Pancreas (tissue), 10 donors: Measurements from ENCODE around the gene KCNE3. TPM values are rescaled to one million over a fixed set of nuclear protein-coding genes. Genes with fewer than 3 reads are reported as not detected.

Experiments used
- ATAC-seq, 4 donors: fragments of 200-7000 bp; cut with Tn5 transposase; one replicate each; pipeline versions ENCODE4 v1.8.0 to v1.9.1; 2020; ENCODE audit warnings: mild to moderate bottlenecking in 4 of 4, moderate library complexity in 4 of 4
- DNase-seq, 6 donors: peaks; one replicate each; pipeline ENCODE4 v3.0.0-alpha.2; 2020
- FAIRE-seq: peaks from 2 replicates; lab custom pipeline; 2012; peaks lifted over from hg19 to GRCh38; lab: Jason Lieb, UNC
- H3K27ac ChIP-seq, 4 donors: fragments of 200-600 bp; sonication (generic); 1 replicate in 3 of 4; 2 replicates in 1 of 4; pipeline versions ENCODE4 v1.5.0 to v1.8.0; 2020
- H3K27me3 ChIP-seq, 4 donors: fragments of 200-600 bp; one replicate each; pipeline ENCODE4 v1.8.0; 2021
- H3K36me3 ChIP-seq, 3 donors: fragments of 200-600 bp; sonication (generic) in 1 of 3; one replicate each; pipeline versions ENCODE4 v1.5.0 to v1.8.0; 2020 to 2021
- H3K4me1 ChIP-seq, 3 donors: fragments of 200-600 bp; one replicate each; pipeline ENCODE4 v1.8.0; 2021
- H3K4me3 ChIP-seq, 4 donors: fragments of 200-600 bp; sonication (generic) in 2 of 4; one replicate each; pipeline versions ENCODE4 v1.5.0 to v1.8.0; 2020 to 2021
- H3K9me3 ChIP-seq, 4 donors: fragments of 200-600 bp; one replicate each; pipeline ENCODE4 v1.8.0; 2021
- WGBS, 2 donors: extraction: QIAGEN DNeasy Blood & Tissue Kit; methylation state at CpG; one replicate each; pipeline ENCODE4 v1.1.7; 2013; 5-methylcytosine and 5-hydroxymethylcytosine counted together
- intact Hi-C, 3 donors: fragments of 100-400 bp; cut with DNase I; formaldehyde crosslinking; loops; one replicate each; pipeline versions ENCODE4 v1.11.1 to v1.14.2; 2022
- polyA plus RNA-seq, 2 donors: library from polyadenylated mRNA; stranded (reverse); fragments of 200-250 nt; gene quantifications; one replicate each; pipeline ENCODE4 v1.2.3, GENCODE V29; 2013
- total RNA-seq, 6 donors: library from RNA; stranded (reverse); fragmentation: NEBNext Ultra II Directional in 4 of 6; extraction: Animal tissue kit (Norgen Biotek cat#: 25700) in 4 of 6; gene quantifications; one replicate each; pipeline versions ENCODE4 v1.2.1 to v1.2.4, GENCODE V29; 2021 to 2023
- TF ChIP-seq, protein P1 (sequence below), 4 donors: fragments of 200-600 bp; sonication (generic) in 3 of 4; IDR thresholded peaks; one replicate each; pipeline versions ENCODE4 v1.5.0 to v1.8.0; 2021; ENCODE audit warnings: antibody characterized with exemption in 4 of 4
- donor health status: healthy with polysubstance abuse.
- donor health status: DM: no; HTN: no; CAD: no; lungs with moderate emphysema.
- donor health status: DM: no; HTN: no; CAD: no.
- donor health status: control.
- donor health status: control.
- donor health status: Bipolar disorder and iron deficiency.
- donor health status: DM: yes; HTN: yes; CAD: no.
- donor health status: DM: no; HTN: no; CAD: no.
- donor health status: DM: no; HTN: no; CAD: no.
- donor health status: DM: yes; HTN: yes; CAD: no.

KCNE3 gene
- total and polyA plus RNA-seq, 8 donors, result 4.1 to 10.9 (median 5.1) TPM

DNA sequence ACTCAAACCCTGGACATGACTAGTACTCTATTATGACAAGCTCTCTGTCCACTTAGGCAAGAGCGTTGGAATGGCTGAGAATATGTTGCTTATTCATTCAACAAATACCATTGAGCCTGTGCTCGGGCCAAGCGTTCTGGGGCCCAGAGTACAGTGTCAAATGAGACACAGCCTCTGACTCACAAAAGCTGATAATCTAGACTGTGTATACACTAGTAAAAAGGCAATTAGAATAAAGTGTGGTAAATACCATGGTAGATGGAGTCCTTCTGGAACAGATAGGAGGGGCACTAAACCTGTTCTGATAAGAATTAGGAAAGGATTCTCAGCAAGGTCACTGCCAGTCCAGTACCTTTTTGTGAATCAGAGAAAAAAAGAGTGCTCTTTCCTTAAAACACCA lies 24.7 kb downstream of the KCNE3 start:
- H3K4me1 ChIP-seq, result peaks cover 18 to 25% (median 22%) of the 10 kb centered on the region in 3 donors
- peak; percentile 62 to 85 (median 76) for ATAC-seq
- intact Hi-C loops, result loop anchor here in 1 of 3 donors (5.0 kb wide), 1 partner anchor 190 kb away; no protein-coding TSS in a partner anchor
- DNase-seq, result no peak
- H3K4me3 ChIP-seq, result no peak overlapping the region
- no peaks in the 10 kb centered on the region for H3K36me3 ChIP-seq
- no peaks in the 10 kb centered on the region for H3K9me3 ChIP-seq
- FAIRE-seq, result no peak
- TF ChIP-seq, protein P1, sequence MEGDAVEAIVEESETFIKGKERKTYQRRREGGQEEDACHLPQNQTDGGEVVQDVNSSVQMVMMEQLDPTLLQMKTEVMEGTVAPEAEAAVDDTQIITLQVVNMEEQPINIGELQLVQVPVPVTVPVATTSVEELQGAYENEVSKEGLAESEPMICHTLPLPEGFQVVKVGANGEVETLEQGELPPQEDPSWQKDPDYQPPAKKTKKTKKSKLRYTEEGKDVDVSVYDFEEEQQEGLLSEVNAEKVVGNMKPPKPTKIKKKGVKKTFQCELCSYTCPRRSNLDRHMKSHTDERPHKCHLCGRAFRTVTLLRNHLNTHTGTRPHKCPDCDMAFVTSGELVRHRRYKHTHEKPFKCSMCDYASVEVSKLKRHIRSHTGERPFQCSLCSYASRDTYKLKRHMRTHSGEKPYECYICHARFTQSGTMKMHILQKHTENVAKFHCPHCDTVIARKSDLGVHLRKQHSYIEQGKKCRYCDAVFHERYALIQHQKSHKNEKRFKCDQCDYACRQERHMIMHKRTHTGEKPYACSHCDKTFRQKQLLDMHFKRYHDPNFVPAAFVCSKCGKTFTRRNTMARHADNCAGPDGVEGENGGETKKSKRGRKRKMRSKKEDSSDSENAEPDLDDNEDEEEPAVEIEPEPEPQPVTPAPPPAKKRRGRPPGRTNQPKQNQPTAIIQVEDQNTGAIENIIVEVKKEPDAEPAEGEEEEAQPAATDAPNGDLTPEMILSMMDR (IDR thresholded peaks at IDR 0.05), result no peak
- 14 to 21% methylated on average over 3 of the region's 3 CpGs for WGBS, 2 donors
- peak overlapping the region; percentile 19 to 72 (median 46) for H3K27ac ChIP-seq
- no peaks in the 10 kb centered on the region for H3K27me3 ChIP-seq

DNA sequence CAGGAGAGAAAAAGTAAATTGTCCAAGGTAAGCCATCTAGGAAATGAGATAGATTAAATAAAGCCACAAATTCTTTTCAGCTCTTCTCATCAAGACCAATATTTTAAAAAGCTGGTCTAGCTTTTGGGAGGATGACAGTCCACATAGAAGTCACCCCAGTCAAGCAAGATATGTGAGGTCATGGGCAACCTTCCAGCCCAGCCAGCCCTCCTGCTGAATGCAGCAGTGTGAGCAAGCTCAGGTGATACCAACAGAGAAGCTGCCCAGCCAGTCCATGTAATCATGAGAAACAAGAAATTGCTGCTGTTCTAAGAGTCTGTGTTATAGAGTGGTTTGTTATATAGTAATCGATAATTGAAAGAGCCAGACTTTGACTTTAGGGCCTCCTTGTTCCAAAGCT lies 28.7 kb downstream of the KCNE3 start:
- TF ChIP-seq, protein P1 (IDR thresholded peaks at IDR 0.05), result no peak
- H3K4me1 ChIP-seq, result peaks cover 11 to 16% (median 15%) of the 10 kb centered on the region in 3 donors
- no peaks in the 10 kb centered on the region for H3K27me3 ChIP-seq
- no peak overlapping the region for H3K4me3 ChIP-seq
- ATAC-seq, result no peak
- no peaks in the 10 kb centered on the region for H3K9me3 ChIP-seq
- H3K36me3 ChIP-seq, result no peaks in the 10 kb centered on the region
- DNase-seq, result peak in 2 of 6 donors; percentile 37 to 61
- no peak overlapping the region for H3K27ac ChIP-seq
- WGBS, 2 donors, result 63 to 72% methylated on average over 1 of the region's 1 CpG
- intact Hi-C loops, result no loop called here
- FAIRE-seq, result no peak

DNA sequence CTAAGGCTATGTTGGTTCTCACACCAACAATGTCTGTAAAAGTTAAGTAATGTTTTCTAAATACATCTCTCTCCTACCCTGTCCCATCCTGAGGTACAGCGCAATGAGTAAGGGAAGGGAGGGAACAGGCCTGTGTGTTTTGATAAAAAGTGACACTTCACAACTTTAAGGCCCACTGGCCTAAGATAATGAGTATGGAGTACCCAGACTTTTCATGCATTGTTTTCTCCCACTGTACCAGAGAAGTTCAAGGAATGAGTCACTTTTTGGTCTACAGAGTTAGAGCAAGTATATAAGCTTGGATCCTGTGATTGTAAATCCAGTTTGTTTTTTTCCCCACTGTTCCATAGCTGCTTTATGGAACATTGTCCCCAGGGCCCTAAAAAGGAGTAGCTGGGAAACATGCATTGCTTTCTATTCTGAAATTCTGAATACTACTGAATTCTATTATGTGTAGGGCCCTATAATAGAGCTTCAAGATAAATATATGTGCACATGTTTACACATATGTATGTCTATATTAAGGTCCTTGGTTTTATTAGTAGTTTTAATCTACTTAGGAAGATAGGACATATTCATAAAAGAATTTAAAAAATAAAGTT lies 29.8 kb downstream of the KCNE3 start:
- no peaks in the 10 kb centered on the region for H3K27me3 ChIP-seq
- TF ChIP-seq, protein P1 (IDR thresholded peaks at IDR 0.05), result no peak
- H3K4me1 ChIP-seq, result peaks cover under 1 to 5% (median 5%) of the 10 kb centered on the region in 3 donors
- H3K4me3 ChIP-seq, result no peak overlapping the region
- ATAC-seq, result no peak
- no peaks in the 10 kb centered on the region for H3K36me3 ChIP-seq
- WGBS, 2 donors, result 93 to 100% methylated on average over 1 of the region's 1 CpG
- intact Hi-C loops, result no loop called here
- no peak overlapping the region for H3K27ac ChIP-seq
- no peak for FAIRE-seq
- no peaks in the 10 kb centered on the region for H3K9me3 ChIP-seq
- DNase-seq, result no peak

DNA sequence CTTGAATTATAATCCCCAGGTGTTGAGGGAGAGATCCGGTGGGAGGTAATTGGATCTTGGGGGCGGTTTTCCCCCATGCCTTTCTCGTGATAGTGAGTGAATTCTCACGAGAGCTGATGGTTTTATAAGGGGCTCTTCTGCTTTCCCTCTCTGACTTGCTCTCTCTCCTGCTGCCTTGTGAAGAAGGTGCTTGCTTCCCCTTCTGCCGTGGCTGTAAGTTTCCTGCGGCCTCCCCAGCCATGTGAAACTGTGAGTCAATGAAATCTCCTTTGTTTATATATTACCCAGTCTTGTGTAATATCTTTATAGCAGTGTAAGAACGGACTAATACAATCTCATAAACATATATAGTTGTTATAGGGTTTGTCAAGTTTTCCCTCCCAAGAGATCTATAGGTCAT lies 32.8 kb downstream of the KCNE3 start:
- Histone ChIP-seq H3K4me1 (no peaks in the 10 kb centered on the region), H3K27ac (no peak overlapping the region), H3K4me3 (no peak overlapping the region), H3K36me3 (no peaks in the 10 kb centered on the region), H3K27me3 (no peaks in the 10 kb centered on the region), H3K9me3 (no peaks in the 10 kb centered on the region)
- ATAC-seq (no peak), DNase-seq (no peak), FAIRE-seq (no peak)
- TF ChIP-seq, protein P1 (IDR thresholded peaks at IDR 0.05), result no peak
- WGBS, 2 donors, result 69 to 75% methylated on average over 7 of the region's 7 CpGs
- intact Hi-C loops, result no loop called here

DNA sequence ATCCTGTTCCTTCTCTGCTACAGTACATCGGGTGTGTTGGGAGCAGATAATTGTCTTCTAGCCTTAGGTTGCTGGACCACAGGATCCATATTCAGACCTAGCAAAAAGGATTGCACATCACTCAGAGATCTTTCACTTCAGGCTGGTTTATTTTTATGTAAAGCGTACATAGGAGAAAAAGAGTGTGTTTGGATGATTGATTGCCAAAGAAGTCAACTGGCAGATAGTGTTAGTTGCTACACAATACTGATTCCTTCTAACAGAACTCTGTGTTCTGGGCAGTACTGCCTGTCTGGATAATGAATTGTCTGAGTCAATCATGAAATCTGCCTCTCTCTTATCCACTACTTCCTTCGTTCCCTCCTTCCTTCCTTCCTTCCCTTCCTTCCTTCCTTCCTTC lies 38.1 kb downstream of the KCNE3 start:
- Histone ChIP-seq H3K4me1 (no peaks in the 10 kb centered on the region), H3K36me3 (no peaks in the 10 kb centered on the region), H3K4me3 (no peak overlapping the region), H3K27me3 (no peaks in the 10 kb centered on the region), H3K27ac (no peak overlapping the region), H3K9me3 (no peaks in the 10 kb centered on the region)
- DNase-seq (no peak), FAIRE-seq (no peak), ATAC-seq (no peak)
- TF ChIP-seq, protein P1 (IDR thresholded peaks at IDR 0.05), result no peak
- 75 to 83% methylated on average over 3 of the region's 3 CpGs for WGBS, 2 donors
- intact Hi-C loops, result no loop called here
